ENCODE data around the gene BRCA1.

The BRCA1 gene

DNA sequence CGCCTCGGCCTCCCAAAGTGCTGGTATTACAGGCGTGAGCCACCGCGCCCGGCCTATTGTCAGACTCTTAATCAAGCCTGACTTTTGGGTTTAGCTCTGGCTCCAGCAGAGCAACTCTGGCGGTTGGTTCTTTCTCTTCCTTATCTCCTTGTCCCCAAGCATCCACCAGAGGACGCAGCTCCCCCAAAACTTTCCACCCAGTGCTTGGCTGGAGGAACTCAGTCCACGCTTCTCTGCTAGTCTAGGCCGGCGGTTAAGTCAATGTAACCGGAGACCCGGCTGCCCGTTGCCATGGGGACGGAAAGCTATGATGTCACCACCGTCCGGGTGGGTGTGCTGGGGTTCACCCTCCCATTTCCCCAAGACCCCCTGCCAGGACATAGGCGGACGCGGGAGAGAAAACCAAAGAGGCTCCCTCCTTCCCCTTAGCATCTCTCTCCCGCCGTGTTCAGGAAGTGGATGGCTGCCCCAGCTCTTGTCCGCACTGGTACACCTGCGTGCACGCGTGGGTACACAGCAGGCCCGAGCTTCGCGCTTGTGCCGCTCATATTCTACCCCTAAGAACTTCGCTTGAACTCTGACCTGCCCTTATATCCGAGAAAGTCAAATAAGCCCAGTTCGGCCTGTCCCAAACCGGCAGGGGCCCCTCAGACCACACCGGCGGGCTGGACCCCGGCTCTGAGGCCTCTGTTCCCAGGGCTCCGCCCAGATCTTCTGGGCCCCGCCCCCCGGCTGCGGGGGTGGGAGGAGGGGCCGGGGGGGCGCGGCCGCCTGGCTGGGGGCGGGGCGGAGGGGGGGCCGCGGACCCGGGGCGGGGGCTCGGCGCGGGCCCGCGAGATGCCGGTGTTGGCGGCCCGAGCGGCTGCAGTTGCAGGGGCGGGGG, 100.5 kb downstream of the BRCA1 start, which contains the start of gene RND2:
Gene RND2 (plus strand): TSS at position 825 of the 883 bp plus-strand sequence. CDS start 117 bp downstream, outside the sequence.
- TF ChIP-seq, protein P1, sequence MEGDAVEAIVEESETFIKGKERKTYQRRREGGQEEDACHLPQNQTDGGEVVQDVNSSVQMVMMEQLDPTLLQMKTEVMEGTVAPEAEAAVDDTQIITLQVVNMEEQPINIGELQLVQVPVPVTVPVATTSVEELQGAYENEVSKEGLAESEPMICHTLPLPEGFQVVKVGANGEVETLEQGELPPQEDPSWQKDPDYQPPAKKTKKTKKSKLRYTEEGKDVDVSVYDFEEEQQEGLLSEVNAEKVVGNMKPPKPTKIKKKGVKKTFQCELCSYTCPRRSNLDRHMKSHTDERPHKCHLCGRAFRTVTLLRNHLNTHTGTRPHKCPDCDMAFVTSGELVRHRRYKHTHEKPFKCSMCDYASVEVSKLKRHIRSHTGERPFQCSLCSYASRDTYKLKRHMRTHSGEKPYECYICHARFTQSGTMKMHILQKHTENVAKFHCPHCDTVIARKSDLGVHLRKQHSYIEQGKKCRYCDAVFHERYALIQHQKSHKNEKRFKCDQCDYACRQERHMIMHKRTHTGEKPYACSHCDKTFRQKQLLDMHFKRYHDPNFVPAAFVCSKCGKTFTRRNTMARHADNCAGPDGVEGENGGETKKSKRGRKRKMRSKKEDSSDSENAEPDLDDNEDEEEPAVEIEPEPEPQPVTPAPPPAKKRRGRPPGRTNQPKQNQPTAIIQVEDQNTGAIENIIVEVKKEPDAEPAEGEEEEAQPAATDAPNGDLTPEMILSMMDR (IDR thresholded peaks at IDR 0.05; ENCODE audit: insufficient read depth, missing control alignments): peak; percentile 87
- no peak for FAIRE-seq
- DNase-seq (ENCODE audit: insufficient read length, low spot score): peak; percentile 90

DNA sequence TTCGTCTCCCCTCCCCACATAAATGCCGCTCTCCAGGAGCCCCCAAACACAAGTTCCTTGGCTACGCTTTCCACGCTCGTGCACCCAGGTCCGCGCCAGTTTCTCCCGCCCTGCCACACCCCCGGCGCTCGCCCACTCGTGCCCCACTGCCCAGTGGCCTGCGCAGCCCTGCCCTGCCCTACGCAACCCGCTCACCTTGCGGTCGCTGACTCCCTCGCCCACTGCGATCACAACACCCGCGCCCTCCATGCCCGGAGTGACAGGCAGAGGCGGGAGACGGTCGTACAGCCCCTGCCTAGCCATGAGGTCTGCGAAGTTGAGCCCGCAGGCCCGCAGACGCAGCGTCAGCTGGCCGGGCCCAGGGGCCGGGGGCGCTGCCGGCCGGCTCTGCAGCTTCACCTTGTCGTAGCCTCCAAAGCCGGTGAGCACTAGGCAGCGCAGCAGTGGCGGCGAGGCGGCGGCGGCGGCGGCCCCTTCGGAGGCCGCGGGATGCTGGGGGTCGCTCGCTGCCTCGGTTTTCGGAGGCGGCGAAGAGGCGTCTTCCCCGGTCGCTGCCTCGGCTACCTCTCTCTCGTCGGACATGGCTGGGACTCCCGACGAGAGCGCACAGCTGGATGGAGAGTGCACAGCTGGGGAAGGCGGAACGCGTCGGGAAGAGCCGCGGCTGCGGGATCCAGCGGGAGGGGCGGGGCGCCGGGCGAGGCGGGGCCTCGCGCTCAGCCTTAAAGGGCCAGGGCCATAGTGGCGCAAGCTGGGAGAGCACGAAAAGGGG, 103.2 kb downstream of the BRCA1 start, which contains the start of gene VAT1:
Gene VAT1 (minus strand): TSS at position 645 of the 772 bp plus-strand sequence. CDS start 63 bp downstream, at position 582.
- TF ChIP-seq, protein P1 (IDR thresholded peaks at IDR 0.05; ENCODE audit: insufficient read depth, missing control alignments): no peak
- DNase-seq (ENCODE audit: insufficient read length, low spot score) (peak; percentile 71), FAIRE-seq (no peak)

DNA sequence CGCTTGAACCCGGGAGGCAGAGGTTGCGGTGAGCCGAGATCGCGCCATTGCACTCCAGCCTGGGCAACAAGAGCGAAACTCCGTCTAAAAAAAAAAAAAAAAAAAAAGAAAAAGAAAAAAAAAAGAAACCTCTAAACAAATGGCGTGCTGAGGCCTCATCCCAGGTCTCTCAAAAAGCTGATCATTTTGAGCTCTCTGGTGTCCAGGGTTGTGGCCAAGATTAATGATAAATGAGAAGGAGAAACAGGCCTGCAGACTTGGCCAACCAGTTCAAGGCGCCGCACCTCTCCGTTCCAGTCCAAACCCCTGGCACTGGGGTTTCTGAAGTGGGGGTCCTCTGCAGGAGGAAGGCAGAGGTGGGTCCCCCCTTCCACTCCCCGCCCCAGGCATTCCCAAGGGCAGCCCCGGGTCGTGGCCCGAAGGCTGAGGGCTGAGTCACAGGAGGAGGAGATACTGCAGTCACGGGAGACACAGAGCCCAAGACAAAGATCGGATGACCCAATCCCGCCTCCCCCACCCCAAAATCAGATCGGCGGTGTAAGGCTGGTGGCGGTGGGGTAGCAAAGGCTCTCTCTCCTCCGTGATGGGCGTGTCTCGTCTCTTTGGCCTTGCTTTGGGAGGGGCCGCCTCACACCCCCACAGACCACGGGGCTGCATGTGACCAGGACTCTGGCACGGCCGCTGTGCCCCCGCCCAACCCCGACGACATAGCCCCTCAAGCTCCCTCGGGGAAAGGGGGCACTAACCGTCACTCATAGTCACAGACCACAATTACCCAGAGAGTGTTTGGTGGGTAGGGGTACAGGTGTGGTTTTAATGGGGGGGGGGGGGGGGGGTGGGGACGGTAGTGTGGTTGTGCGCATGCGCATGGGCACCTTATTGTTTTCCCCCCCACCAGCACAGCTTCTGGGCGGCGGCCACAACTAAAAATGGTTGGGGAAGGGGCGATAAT, 104.1 kb downstream of the BRCA1 start:
- FAIRE-seq: no peak
- DNase-seq (ENCODE audit: insufficient read length, low spot score): peak; percentile 84
- TF ChIP-seq, protein P1 (IDR thresholded peaks at IDR 0.05; ENCODE audit: insufficient read depth, missing control alignments): no peak

DNA sequence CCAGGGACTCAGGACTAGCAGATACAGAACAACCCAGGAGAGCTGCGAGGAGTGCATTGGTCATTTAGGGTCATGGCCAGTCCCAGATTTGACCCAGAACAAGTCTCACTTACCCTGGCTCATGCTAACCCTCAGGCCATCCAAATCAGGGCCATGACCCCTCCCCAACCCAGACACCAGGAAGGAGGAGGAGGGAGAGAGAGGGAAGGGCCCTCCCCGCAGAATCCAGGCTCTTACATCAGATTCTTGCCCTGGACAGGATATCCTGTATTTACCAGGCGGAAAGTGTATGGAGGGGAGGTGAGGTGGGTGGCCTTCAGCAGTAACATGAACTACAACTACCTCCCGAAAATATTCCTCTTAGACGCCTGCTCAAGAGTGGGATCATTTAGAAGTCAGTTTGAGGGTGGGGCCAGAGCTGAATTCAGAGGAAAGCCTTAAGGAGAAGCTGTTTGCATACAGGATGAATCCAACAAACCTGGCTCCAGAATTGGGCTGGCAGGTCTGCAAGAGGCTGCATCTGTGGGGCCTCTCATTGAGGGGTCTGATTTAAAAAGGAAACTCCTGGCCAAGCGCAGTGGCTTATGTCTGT, 105.0 kb downstream of the BRCA1 start:
- TF ChIP-seq, protein P1 (IDR thresholded peaks at IDR 0.05; ENCODE audit: insufficient read depth, missing control alignments): no peak
- no peak for FAIRE-seq
- DNase-seq (ENCODE audit: insufficient read length, low spot score): no peak

DNA sequence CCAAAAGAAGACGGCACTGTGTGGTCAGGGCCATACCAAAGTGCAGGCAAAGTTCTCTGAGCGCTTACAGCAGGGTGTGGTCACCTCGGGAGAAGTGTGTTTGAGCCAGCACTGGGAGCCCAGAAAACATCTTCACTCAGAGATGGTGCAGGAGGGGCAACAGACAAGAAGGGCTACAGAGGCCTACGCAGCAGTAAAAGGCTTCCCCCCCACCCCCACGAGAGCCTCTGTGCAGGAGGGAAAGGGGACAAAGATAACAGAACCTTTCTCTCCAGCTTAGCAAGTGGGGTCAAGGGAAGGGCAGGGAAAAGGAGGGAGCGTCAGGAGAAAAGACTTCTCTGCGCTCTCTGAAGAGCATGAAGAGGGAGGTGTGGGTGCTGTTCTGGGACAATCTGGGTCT, 105.7 kb downstream of the BRCA1 start:
- FAIRE-seq: no peak
- no peak for DNase-seq (ENCODE audit: insufficient read length, low spot score)
- TF ChIP-seq, protein P1 (IDR thresholded peaks at IDR 0.05; ENCODE audit: insufficient read depth, missing control alignments): no peak

DNA sequence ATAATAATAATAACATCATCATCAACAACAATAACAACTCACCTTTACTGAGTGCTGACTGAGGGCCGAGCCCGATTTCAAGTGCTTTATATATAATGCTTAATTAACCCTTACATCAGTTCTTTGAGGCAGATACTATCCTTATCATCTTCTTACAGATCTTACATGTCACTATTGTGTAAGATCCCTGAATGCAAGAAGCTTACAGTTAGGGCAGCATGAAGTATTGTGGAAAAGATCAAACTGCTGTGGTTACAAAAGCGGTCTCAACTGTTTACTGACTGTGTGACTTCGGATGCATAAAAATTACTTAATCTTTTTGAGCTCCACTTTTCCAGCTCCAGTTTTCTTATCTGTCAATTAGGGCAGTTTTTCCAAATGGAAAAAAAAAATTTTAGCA, 106.2 kb downstream of the BRCA1 start:
- FAIRE-seq (no peak), DNase-seq (ENCODE audit: insufficient read length, low spot score) (no peak)
- TF ChIP-seq, protein P1 (IDR thresholded peaks at IDR 0.05; ENCODE audit: insufficient read depth, missing control alignments): no peak
